ENCODE results near the gene IGF2BP3.
A peak's percentile ranks its signal among the peaks of the same experiment; 100 is the strongest.

IGF2BP3 gene

GRCh38 chr7:23334482-23335056, 135.7 kb downstream of the IGF2BP3 start (continued):
- TF ChIP-seq BCL11B (tag by site-specific recombination; IDR thresholded peaks at IDR 0.05; ENCODE audit: low read depth) (no peak), GLIS2 (tag by site-specific recombination; IDR thresholded peaks at IDR 0.05) (no peak; the same call in 1 of the 2 replicates), ZNF274 (IDR thresholded peaks at IDR 0.05; ENCODE audit: low read length) (no peak), ZNF274 (tag by site-specific recombination; IDR thresholded peaks at IDR 0.05; ENCODE audit: borderline replicate concordance) (no peak), ZNF423 (tag by site-specific recombination; IDR thresholded peaks at IDR 0.05) (no peak), ZNF777 (tag by site-specific recombination; IDR thresholded peaks at IDR 0.05; ENCODE audit: borderline replicate concordance) (no peak), ZNF26 (tag by site-specific recombination; IDR thresholded peaks at IDR 0.05) (no peak), WT1 (tag by site-specific recombination; IDR thresholded peaks at IDR 0.05) (no peak), ZNF391 (tag by site-specific recombination; IDR thresholded peaks at IDR 0.05; ENCODE audit: borderline replicate concordance, low read depth) (0 out of 2 replicates have a peak, but pooled peaks have one; percentile 46), ZNF2 (tag by site-specific recombination; IDR thresholded peaks at IDR 0.05) (peak; percentile 59; the same call in 1 of the 2 replicates), ZBTB17 (tag by site-specific recombination; IDR thresholded peaks at IDR 0.05) (peak; percentile 20; the same call in 1 of the 2 replicates), ZSCAN30 (tag by site-specific recombination; IDR thresholded peaks at IDR 0.05) (no peak), ZNF16 (tag by site-specific recombination; IDR thresholded peaks at IDR 0.05; ENCODE audit: low read depth) (no peak), ZNF341 (tag by site-specific recombination; IDR thresholded peaks at IDR 0.05; ENCODE audit: low read depth) (no peak), ZNF555 (tag by site-specific recombination; conservative IDR thresholded peaks at IDR 0.05) (no peak), OVOL3 (tag by site-specific recombination; IDR thresholded peaks at IDR 0.05) (peak; percentile 93), ZNF114 (tag by site-specific recombination; IDR thresholded peaks at IDR 0.05) (no peak), ZNF354C (tag by site-specific recombination; IDR thresholded peaks at IDR 0.05; ENCODE audit: borderline replicate concordance, low read depth) (no peak), ZNF202 (tag by site-specific recombination; IDR thresholded peaks at IDR 0.05; ENCODE audit: borderline replicate concordance) (no peak), ZNF837 (tag by site-specific recombination; IDR thresholded peaks at IDR 0.05) (no peak), ZNF664 (tag by site-specific recombination; IDR thresholded peaks at IDR 0.05) (no peak), ZNF549 (tag by site-specific recombination; IDR thresholded peaks at IDR 0.05) (no peak), IKZF3 (tag by site-specific recombination; IDR thresholded peaks at IDR 0.05) (0 out of 2 replicates have a peak, but pooled peaks have one; percentile 41), ZNF292 (tag by site-specific recombination; IDR thresholded peaks at IDR 0.05; ENCODE audit: borderline replicate concordance, low read depth) (no peak)
- TF ChIP-seq, protein P1, sequence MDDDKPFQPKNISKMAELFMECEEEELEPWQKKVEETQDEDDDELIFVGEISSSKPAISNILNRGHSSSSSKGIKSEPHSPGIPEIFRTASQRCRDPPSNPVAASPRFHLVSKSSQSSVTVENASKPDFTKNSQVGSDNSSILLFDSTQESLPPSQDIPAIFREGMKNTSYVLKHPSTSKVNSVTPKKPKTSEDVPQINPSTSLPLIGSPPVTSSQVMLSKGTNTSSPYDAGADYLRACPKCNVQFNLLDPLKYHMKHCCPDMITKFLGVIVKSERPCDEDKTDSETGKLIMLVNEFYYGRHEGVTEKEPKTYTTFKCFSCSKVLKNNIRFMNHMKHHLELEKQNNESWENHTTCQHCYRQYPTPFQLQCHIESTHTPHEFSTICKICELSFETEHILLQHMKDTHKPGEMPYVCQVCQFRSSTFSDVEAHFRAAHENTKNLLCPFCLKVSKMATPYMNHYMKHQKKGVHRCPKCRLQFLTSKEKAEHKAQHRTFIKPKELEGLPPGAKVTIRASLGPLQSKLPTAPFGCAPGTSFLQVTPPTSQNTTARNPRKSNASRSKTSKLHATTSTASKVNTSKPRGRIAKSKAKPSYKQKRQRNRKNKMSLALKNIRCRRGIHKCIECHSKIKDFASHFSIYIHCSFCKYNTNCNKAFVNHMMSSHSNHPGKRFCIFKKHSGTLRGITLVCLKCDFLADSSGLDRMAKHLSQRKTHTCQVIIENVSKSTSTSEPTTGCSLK (tag by site-specific recombination; IDR thresholded peaks at IDR 0.05): no peak
- TF ChIP-seq, protein P2, sequence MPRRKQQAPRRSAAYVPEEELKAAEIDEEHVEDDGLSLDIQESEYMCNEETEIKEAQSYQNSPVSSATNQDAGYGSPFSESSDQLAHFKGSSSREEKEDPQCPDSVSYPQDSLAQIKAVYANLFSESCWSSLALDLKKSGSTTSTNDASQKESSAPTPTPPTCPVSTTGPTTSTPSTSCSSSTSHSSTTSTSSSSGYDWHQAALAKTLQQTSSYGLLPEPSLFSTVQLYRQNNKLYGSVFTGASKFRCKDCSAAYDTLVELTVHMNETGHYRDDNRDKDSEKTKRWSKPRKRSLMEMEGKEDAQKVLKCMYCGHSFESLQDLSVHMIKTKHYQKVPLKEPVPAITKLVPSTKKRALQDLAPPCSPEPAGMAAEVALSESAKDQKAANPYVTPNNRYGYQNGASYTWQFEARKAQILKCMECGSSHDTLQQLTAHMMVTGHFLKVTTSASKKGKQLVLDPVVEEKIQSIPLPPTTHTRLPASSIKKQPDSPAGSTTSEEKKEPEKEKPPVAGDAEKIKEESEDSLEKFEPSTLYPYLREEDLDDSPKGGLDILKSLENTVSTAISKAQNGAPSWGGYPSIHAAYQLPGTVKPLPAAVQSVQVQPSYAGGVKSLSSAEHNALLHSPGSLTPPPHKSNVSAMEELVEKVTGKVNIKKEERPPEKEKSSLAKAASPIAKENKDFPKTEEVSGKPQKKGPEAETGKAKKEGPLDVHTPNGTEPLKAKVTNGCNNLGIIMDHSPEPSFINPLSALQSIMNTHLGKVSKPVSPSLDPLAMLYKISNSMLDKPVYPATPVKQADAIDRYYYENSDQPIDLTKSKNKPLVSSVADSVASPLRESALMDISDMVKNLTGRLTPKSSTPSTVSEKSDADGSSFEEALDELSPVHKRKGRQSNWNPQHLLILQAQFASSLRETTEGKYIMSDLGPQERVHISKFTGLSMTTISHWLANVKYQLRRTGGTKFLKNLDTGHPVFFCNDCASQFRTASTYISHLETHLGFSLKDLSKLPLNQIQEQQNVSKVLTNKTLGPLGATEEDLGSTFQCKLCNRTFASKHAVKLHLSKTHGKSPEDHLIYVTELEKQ (tag by site-specific recombination; IDR thresholded peaks at IDR 0.05; ENCODE audit: borderline replicate concordance): peak; percentile 82; the same call in 1 of the 2 replicates
- TF ChIP-seq, protein P3, sequence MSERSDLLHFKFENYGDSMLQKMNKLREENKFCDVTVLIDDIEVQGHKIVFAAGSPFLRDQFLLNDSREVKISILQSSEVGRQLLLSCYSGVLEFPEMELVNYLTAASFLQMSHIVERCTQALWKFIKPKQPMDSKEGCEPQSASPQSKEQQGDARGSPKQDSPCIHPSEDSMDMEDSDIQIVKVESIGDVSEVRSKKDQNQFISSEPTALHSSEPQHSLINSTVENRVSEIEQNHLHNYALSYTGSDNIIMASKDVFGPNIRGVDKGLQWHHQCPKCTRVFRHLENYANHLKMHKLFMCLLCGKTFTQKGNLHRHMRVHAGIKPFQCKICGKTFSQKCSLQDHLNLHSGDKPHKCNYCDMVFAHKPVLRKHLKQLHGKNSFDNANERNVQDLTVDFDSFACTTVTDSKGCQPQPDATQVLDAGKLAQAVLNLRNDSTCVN (tag by site-specific recombination; optimal IDR thresholded peaks at IDR 0.05): no peak
- TF ChIP-seq, protein P4, sequence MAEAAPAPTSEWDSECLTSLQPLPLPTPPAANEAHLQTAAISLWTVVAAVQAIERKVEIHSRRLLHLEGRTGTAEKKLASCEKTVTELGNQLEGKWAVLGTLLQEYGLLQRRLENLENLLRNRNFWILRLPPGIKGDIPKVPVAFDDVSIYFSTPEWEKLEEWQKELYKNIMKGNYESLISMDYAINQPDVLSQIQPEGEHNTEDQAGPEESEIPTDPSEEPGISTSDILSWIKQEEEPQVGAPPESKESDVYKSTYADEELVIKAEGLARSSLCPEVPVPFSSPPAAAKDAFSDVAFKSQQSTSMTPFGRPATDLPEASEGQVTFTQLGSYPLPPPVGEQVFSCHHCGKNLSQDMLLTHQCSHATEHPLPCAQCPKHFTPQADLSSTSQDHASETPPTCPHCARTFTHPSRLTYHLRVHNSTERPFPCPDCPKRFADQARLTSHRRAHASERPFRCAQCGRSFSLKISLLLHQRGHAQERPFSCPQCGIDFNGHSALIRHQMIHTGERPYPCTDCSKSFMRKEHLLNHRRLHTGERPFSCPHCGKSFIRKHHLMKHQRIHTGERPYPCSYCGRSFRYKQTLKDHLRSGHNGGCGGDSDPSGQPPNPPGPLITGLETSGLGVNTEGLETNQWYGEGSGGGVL (tag by site-specific recombination; IDR thresholded peaks at IDR 0.05): peak; percentile 44; the same call in 1 of the 2 replicates

Measured in HEK293 (cell line).